Measurements from ENCODE around the gene TICAM2. TPM values are rescaled to one million over a fixed set of nuclear protein-coding genes. Genes with fewer than 3 reads are reported as not detected.
"Not testable (repeated sequence)": the region's sequence is repeated elsewhere in the genome, so short reads cannot be mapped to it uniquely, and the experiment has no call there.

Gene TICAM2
- total and polyA plus RNA-seq, 2 of the 8 experiments (the other 6 are each of a cell fraction or from before 2014, with no cell fraction given): 0.02 TPM; not detected in 1

DNA sequence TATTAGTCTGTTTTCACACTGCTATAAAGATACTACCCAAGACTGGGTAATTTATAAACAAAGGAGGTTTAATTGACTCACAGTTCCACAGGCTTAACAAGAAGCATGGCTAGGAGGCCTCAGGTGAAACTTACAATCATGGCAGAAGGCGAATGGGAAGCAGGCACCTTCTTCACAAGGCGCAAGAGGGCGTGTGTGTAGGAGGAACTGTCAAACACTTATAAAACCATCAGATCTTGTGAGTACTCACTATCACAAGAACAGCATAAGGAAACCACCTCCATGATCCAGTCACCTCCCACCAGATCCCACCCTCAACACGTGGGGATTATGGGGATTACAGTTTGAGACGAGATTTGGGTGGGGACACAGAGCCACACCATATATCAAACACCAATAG, 43.1 kb upstream of the TICAM2 start:
- WGBS, 2 experiments (ENCODE audit: extremely low coverage in 1 of 2, insufficient coverage in 1 of 2, insufficient read length in 1 of 2, insufficient replicate concordance in 2 of 2, low coverage in 1 of 2, low lambda C conversion rate in 2 of 2, missing lambda C conversion rate in 1 of 2): 91% methylated on average over 5 of the region's 5 CpGs; no CpG with 5 or more reads in 1 of the 2 experiments
- H3K23ac ChIP-seq (ENCODE audit: insufficient read length); H3K4me1 ChIP-seq (replicated peaks in 1 of 4; ENCODE audit: control insufficient read depth in 3 of 4, insufficient read depth in 4 of 4, low read length in 3 of 4); H3K14ac ChIP-seq (ENCODE audit: insufficient read length); H4K20me1 ChIP-seq (replicated peaks in 1 of 2; ENCODE audit: control insufficient read depth in 1 of 2, insufficient read depth in 2 of 2, low read length in 2 of 2); H3K56ac ChIP-seq (replicated peaks; ENCODE audit: insufficient read length, low read depth, low read length); H3K4ac ChIP-seq (replicated peaks; ENCODE audit: insufficient read length, low read depth, low read length); H3K9ac ChIP-seq (replicated peaks in 1 of 4; ENCODE audit: extremely low read depth in 1 of 4, low read depth in 3 of 4, low read length in 3 of 4); H3K79me1 ChIP-seq (ENCODE audit: low read depth, low read length); H2BK5ac ChIP-seq (ENCODE audit: low read depth, low read length); H4K8ac ChIP-seq (ENCODE audit: extremely low read depth, insufficient read depth, low read length); H3K27me3 ChIP-seq (replicated peaks in 1 of 4; ENCODE audit: control insufficient read depth in 3 of 4, extremely low read depth in 1 of 4, insufficient read depth in 3 of 4, low read length in 3 of 4); POLR2A ChIA-PET (ENCODE audit: partially characterized antibody); H3K4me2 ChIP-seq (ENCODE audit: insufficient read depth in 1 of 2, low read depth in 2 of 2, low read length in 2 of 2); H3K18ac ChIP-seq (ENCODE audit: extremely low read depth, low read length); H2BK120ac ChIP-seq (replicated peaks; ENCODE audit: low read depth, low read length); H3K23me2 ChIP-seq (ENCODE audit: low read depth, low read length); H2BK15ac ChIP-seq (ENCODE audit: low read length); H2BK12ac ChIP-seq (ENCODE audit: low read depth, low read length); FAIRE-seq; H2BK20ac ChIP-seq (ENCODE audit: low read length); H2AK5ac ChIP-seq (ENCODE audit: low read depth, low read length); H3K27ac ChIP-seq (ENCODE audit: low read depth, low read length); H4K5ac ChIP-seq (ENCODE audit: insufficient read length, low read depth, low read length); H3K4me3 ChIP-seq (ENCODE audit: extremely low read depth in 1 of 4, insufficient read depth in 2 of 4, low read depth in 3 of 4, low read length in 4 of 4); DNase-seq (ENCODE audit: low read depth in 1 of 2, low spot score in 2 of 2); H3K79me2 ChIP-seq (ENCODE audit: control insufficient read depth in 1 of 2, insufficient read depth in 2 of 2, low read length in 2 of 2); H2AFZ ChIP-seq (ENCODE audit: low read length); H3K36me3 ChIP-seq (ENCODE audit: control insufficient read depth in 2 of 4, insufficient read depth in 4 of 4, low read length in 3 of 4); H4K91ac ChIP-seq (replicated peaks; ENCODE audit: insufficient read length, low read length); H3K9me3 ChIP-seq (ENCODE audit: insufficient read depth in 2 of 2, low read depth in 1 of 2, low read length in 1 of 2): not testable (repeated sequence)
- CTCF ChIA-PET (ENCODE audit: partially characterized antibody): interaction anchor here (0.7 kb wide), 1 partner anchor 147 kb away, joined by 3 read pairs; no protein-coding TSS in a partner anchor

Measured in H1 (cell line).